Activated B cell treated with CpG ODN at 0.5 μM for 24 hours (primary cell): Measurements from ENCODE around the gene AIP. TPM values are rescaled to one million over a fixed set of nuclear protein-coding genes. Genes with fewer than 3 reads are reported as not detected.

ENCODE experiments used
- ATAC-seq: fragments of 200-7000 bp; cut with Tn5 transposase; one replicate; pipeline ENCODE4 v1.10.0; 2021; ENCODE audit warnings: low read depth, mild to moderate bottlenecking, moderate library complexity
- CTCF ChIA-PET: fragments of 350-600 bp; sonication (Branson Sonifier 250); formaldehyde crosslinking; loops from one replicate; lab custom pipeline; 2021; ENCODE audit warnings: antibody characterized with exemption; lab: Charles Lee
- POLR2A ChIA-PET: fragments of 350-600 bp; sonication (Branson Sonifier 250); formaldehyde crosslinking; loops from one replicate; lab custom pipeline; 2021; ENCODE audit warnings: antibody characterized with exemption; lab: Charles Lee
- DNase-seq: peaks from one replicate; pipeline ENCODE4 v3.0.0; 2022
- H3K27ac Mint-ChIP-seq: one replicate; pipeline ENCODE4 v1.8.0; 2020; ENCODE audit warnings: mixed read lengths
- H3K27me3 Mint-ChIP-seq: one replicate; pipeline ENCODE4 v1.8.0; 2021; ENCODE audit warnings: mixed read lengths
- H3K36me3 Mint-ChIP-seq: one replicate; pipeline ENCODE4 v1.8.0; 2021; ENCODE audit warnings: low read depth, mixed read lengths
- H3K4me1 Mint-ChIP-seq: one replicate; pipeline ENCODE4 v1.8.0; 2021; ENCODE audit warnings: mixed read lengths
- H3K4me3 Mint-ChIP-seq: one replicate; pipeline ENCODE4 v1.8.0; 2020; ENCODE audit warnings: mild to moderate bottlenecking, mixed read lengths
- H3K9me3 Mint-ChIP-seq: one replicate; pipeline ENCODE4 v1.8.0; 2020; ENCODE audit warnings: mixed read lengths
- intact Hi-C: fragments of 100-400 bp; cut with micrococcal nuclease; formaldehyde crosslinking; loops from one replicate; pipeline ENCODE4 v1.15.1; 2024
- total RNA-seq: library from RNA; stranded (reverse); gene quantifications from 2 replicates; pipeline ENCODE4 v1.2.3, GENCODE V29; 2022
- TF ChIP-seq, protein P1 (sequence below): fragments of 200-600 bp; IDR thresholded peaks from one replicate; pipeline ENCODE4 v1.8.0; 2022; ENCODE audit warnings: antibody characterized with exemption, mild to moderate bottlenecking

AIP gene
- total RNA-seq, 1 donor from 2014 or later, result 108 TPM

DNA sequence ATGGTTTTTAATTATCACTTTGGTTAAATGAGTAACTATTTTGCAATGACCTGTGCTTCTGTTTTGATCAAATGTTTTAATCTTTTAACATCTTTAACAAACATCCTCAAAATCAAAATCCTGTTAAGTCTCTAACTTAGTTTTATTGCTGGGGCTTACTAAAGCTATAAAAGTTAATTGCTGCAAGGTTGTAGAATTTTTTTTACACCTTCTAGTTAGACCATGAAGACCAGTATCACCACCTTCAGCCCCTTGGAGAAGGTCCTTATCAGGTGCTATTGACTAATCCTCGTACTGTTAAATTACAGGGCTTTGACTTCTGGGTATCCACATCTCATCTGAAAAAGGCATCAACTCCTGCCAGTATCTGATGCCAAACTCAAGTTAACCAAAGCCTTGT is 52.7 kb downstream of the AIP start:
- TF ChIP-seq, protein P1, sequence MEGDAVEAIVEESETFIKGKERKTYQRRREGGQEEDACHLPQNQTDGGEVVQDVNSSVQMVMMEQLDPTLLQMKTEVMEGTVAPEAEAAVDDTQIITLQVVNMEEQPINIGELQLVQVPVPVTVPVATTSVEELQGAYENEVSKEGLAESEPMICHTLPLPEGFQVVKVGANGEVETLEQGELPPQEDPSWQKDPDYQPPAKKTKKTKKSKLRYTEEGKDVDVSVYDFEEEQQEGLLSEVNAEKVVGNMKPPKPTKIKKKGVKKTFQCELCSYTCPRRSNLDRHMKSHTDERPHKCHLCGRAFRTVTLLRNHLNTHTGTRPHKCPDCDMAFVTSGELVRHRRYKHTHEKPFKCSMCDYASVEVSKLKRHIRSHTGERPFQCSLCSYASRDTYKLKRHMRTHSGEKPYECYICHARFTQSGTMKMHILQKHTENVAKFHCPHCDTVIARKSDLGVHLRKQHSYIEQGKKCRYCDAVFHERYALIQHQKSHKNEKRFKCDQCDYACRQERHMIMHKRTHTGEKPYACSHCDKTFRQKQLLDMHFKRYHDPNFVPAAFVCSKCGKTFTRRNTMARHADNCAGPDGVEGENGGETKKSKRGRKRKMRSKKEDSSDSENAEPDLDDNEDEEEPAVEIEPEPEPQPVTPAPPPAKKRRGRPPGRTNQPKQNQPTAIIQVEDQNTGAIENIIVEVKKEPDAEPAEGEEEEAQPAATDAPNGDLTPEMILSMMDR, result no peak
- no peak for DNase-seq
- POLR2A ChIA-PET, result no interaction called here
- CTCF ChIA-PET, result no interaction called here
- no peak for ATAC-seq
- H3K27me3 Mint-ChIP-seq, result peaks cover 8% of the 10 kb centered on the region
- intact Hi-C loops, result no loop called here
- peaks cover 9% of the 10 kb centered on the region for H3K9me3 Mint-ChIP-seq
- H3K27ac Mint-ChIP-seq, result no peak overlapping the region
- H3K36me3 Mint-ChIP-seq, result no peaks in the 10 kb centered on the region
- no peaks in the 10 kb centered on the region for H3K4me1 Mint-ChIP-seq
- H3K4me3 Mint-ChIP-seq, result no peak overlapping the region

DNA sequence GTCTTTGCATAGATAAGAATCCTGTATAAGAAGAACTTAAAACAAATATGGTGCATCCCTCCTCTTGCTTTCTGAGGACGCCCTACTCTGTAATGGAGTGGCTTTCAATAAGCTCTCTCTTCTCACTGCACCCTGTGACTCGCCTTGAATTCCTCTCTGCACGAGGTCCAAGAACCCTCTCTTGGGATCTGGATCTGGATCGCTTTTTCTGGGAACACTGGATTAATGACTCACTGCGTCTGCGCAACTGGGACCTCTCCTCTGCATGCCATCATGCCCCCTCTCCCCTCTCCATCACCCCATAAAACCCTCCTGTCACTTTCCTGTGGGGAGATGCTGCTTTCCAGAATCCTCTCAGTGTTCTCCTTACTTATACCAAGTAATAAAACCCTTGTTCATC is 55.5 kb downstream of the AIP start:
- peaks cover 8% of the 10 kb centered on the region for H3K27me3 Mint-ChIP-seq
- no peak overlapping the region for H3K27ac Mint-ChIP-seq
- intact Hi-C loops, result no loop called here
- H3K9me3 Mint-ChIP-seq, result peaks cover 5% of the 10 kb centered on the region
- no peaks in the 10 kb centered on the region for H3K36me3 Mint-ChIP-seq
- DNase-seq, result no peak
- POLR2A ChIA-PET, result no interaction called here
- no peak for ATAC-seq
- TF ChIP-seq, protein P1, result no peak
- CTCF ChIA-PET, result no interaction called here
- H3K4me3 Mint-ChIP-seq, result no peak overlapping the region
- H3K4me1 Mint-ChIP-seq, result no peaks in the 10 kb centered on the region

DNA sequence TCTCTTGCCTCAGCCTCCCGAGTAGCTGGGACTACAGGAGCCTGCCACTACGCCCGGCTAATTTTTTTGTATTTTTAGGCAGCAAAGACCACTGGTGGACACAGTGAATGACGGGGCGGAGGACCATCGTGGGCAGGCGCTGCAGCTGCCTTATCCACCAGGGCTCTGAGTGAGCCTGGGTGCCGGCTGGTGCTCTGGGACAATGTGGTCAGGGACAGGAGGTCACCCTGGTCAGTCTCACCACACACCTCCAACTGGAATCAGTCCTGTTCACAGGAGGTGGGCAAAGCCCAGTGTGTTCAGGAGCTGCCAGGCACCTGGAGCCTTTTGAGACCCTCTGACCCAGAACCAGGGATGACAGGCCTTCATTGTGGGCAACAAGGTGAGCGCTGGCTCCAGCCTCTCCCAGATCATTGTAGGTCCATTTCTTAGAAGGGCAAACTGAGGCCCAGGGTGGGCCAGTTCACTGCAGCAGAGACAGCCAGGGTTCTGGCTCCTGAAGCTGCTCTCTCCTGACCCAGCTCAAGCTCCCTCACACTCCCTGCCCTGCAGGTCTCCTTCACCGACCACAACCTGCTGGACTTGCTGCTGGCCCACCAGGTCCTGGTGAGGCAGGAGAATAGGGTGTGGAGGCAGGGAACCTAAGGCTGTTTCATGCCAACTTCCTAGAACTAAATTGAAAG is 56.1 kb downstream of the AIP start:
- no peaks in the 10 kb centered on the region for H3K36me3 Mint-ChIP-seq
- H3K4me1 Mint-ChIP-seq, result no peaks in the 10 kb centered on the region
- no peak for ATAC-seq
- TF ChIP-seq, protein P1, result no peak
- CTCF ChIA-PET, result no interaction called here
- POLR2A ChIA-PET, result no interaction called here
- no peak for DNase-seq
- H3K27ac Mint-ChIP-seq, result no peak overlapping the region
- peaks cover 2% of the 10 kb centered on the region for H3K9me3 Mint-ChIP-seq
- H3K4me3 Mint-ChIP-seq, result no peak overlapping the region
- intact Hi-C loops, result no loop called here
- peaks cover 8% of the 10 kb centered on the region for H3K27me3 Mint-ChIP-seq

DNA sequence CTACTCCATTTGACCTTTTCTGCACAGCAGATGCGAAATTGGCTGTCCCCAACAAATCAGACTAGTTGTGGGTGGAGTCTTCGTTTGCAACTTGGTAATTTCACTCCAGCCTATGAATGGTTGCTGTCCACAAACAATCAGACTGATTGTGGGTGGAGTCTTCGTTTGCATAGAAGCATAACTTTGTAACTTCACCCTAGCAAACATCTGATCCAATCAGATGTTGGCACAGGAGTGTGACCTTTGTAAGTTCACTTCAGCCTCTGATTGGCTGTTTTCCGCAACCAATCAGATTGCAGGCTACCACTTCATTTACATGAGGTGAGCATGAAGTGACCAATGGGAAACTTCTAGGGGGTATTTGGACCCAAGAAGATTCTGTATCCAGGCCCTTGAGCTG is 56.7 kb downstream of the AIP start:
- no peak for DNase-seq
- Mint-ChIP-seq H3K36me3 (no peaks in the 10 kb centered on the region), H3K27me3 (peaks cover 7% of the 10 kb centered on the region), H3K4me1 (no peaks in the 10 kb centered on the region), H3K9me3 (peaks cover 2% of the 10 kb centered on the region), H3K27ac (no peak overlapping the region), H3K4me3 (no peak overlapping the region)
- TF ChIP-seq, protein P1, result no peak
- ATAC-seq, result no peak
- intact Hi-C loops, result no loop called here
- CTCF ChIA-PET, result no interaction called here
- POLR2A ChIA-PET, result no interaction called here

Other genes starting within 250 kb of the AIP start
- 159 and 175 TPM in 2 replicates for gene GRK2, start 216.6 kb upstream of the AIP start, total RNA-seq
- gene ANKRD13D, start 193.7 kb upstream of the AIP start, total RNA-seq, result 97.2 and 116 TPM in 2 replicates
- gene SSH3, start 179.5 kb upstream of the AIP start, total RNA-seq, result 5.1 and 7.7 TPM in 2 replicates
- gene POLD4, start 129.5 kb upstream of the AIP start, total RNA-seq, result 166 and 169 TPM in 2 replicates
- 28.2 and 30.7 TPM in 2 replicates for gene CLCF1, start 109.4 kb upstream of the AIP start, total RNA-seq
- gene RAD9A, start 91.0 kb upstream of the AIP start, total RNA-seq, result 30.4 and 35.2 TPM in 2 replicates
- 349 and 354 TPM in 2 replicates for gene PPP1CA, start 81.2 kb upstream of the AIP start, total RNA-seq
- 158 and 163 TPM in 2 replicates for gene TBC1D10C, start 78.9 kb upstream of the AIP start, total RNA-seq
- 5.7 and 6.3 TPM in 2 replicates for gene CARNS1, start 67.3 kb upstream of the AIP start, total RNA-seq
- 66.9 and 74.5 TPM in 2 replicates for gene RPS6KB2, start 54.5 kb upstream of the AIP start, total RNA-seq
- 328 and 347 TPM in 2 replicates for gene PTPRCAP, start 45.3 kb upstream of the AIP start, total RNA-seq
- 34.0 and 39.7 TPM in 2 replicates for gene CORO1B, start 39.5 kb upstream of the AIP start, total RNA-seq
- gene GPR152, start 30.3 kb upstream of the AIP start, total RNA-seq, result not detected in 2 replicates
- gene CABP4, start 27.7 kb upstream of the AIP start, total RNA-seq, result 2.1 and 3.0 TPM in 2 replicates
- gene TMEM134, start 13.8 kb upstream of the AIP start, total RNA-seq, result 76.0 and 83.5 TPM in 2 replicates
- 103 and 111 TPM in 2 replicates for gene PITPNM1, start 22.3 kb downstream of the AIP start, total RNA-seq
- 67.1 and 68.5 TPM in 2 replicates for gene CDK2AP2, start 25.1 kb downstream of the AIP start, total RNA-seq
- gene CABP2, start 40.4 kb downstream of the AIP start, total RNA-seq, result not detected in 2 replicates
- gene GSTP1, start 100.8 kb downstream of the AIP start, total RNA-seq, result 331 and 362 TPM in 2 replicates
- gene NDUFV1, start 123.9 kb downstream of the AIP start, total RNA-seq, result 207 and 221 TPM in 2 replicates
- gene NUDT8, start 146.9 kb downstream of the AIP start, total RNA-seq, result 5.3 and 6.1 TPM in 2 replicates
- gene TBX10, start 156.7 kb downstream of the AIP start, total RNA-seq, result not detected in 2 replicates
- gene ACY3, start 167.7 kb downstream of the AIP start, total RNA-seq, result not detected in 2 replicates
- gene ALDH3B2, start 191.6 kb downstream of the AIP start, total RNA-seq, result not detected in 2 replicates